Lung microvascular endothelial cell (primary cell): ENCODE results near the gene GUCY2D. TPM values are rescaled to one million over a fixed set of nuclear protein-coding genes. Genes with fewer than 3 reads are reported as not detected.

Source experiments
- DNase-seq, 2 donors: peaks; one replicate each; pipeline versions ENCODE4 v3.0.0 to v3.0.0-alpha.2; 2010; ENCODE audit warnings: low read depth in 2 of 2
- total RNA-seq: library from RNA; depleted of rRNA; stranded (reverse); fragments of >200 nt; gene quantifications from 2 replicates; pipeline ENCODE4 v1.2.1, GENCODE V29; 2014

The GUCY2D gene
- total RNA-seq, 1 donor from 2014 or later, result not detected

GRCh38 chr17:7992516-7992915 lies 9.9 kb upstream of the GUCY2D start:
- DNase-seq, result no peak

GRCh38 chr17:7992924-7993323 lies 9.5 kb upstream of the GUCY2D start:
- DNase-seq, result no peak

- DNase-seq, result no peak
These were observed 8.3 kb upstream of the GUCY2D start for GRCh38 chr17:7993972-7994589.

GRCh38 chr17:7995724-7996123 lies 6.7 kb upstream of the GUCY2D start:
- DNase-seq, result no peak

GRCh38 chr17:7997186-7997585 lies 5.2 kb upstream of the GUCY2D start:
- peak; percentile 22 to 25 for DNase-seq

- peak in 1 of 2 donors; percentile 19 for DNase-seq
These were observed 542 bp downstream of the GUCY2D start for GRCh38 chr17:8002721-8003593.

GRCh38 chr17:8003594-8004181 lies 1.3 kb downstream of the GUCY2D start:
- no peak for DNase-seq

GRCh38 chr17:8004899-8005298 lies 2.5 kb downstream of the GUCY2D start:
- no peak for DNase-seq

GRCh38 chr17:8005357-8005756 lies 2.9 kb downstream of the GUCY2D start:
- no peak for DNase-seq

GRCh38 chr17:8005967-8006730 lies 3.7 kb downstream of the GUCY2D start:
- DNase-seq, result no peak

- DNase-seq, result no peak
These were observed 4.6 kb downstream of the GUCY2D start for GRCh38 chr17:8006836-8007680.

- DNase-seq, result no peak
These were observed 5.4 kb downstream of the GUCY2D start for GRCh38 chr17:8007836-8008235.

- no peak for DNase-seq
These were observed 9.7 kb downstream of the GUCY2D start for GRCh38 chr17:8012045-8012580.

- no peak for DNase-seq
These were observed 10.7 kb downstream of the GUCY2D start for GRCh38 chr17:8012996-8013640.

- DNase-seq, result no peak
These were observed 11.5 kb downstream of the GUCY2D start for GRCh38 chr17:8013731-8014557.

- no peak for DNase-seq
These were observed 12.1 kb downstream of the GUCY2D start for GRCh38 chr17:8014558-8014850.

GRCh38 chr17:8015236-8015956 lies 13.0 kb downstream of the GUCY2D start:
- DNase-seq, result no peak

GRCh38 chr17:8015957-8016631 lies 13.7 kb downstream of the GUCY2D start:
- no peak for DNase-seq
